Keratinocyte (primary cell): ENCODE results near the gene FHL1. TPM values are rescaled to one million over a fixed set of nuclear protein-coding genes. Genes with fewer than 3 reads are reported as not detected.

Experiments used
- DNase-seq: peaks from one replicate; pipeline ENCODE4 v3.0.0-alpha.2; 2011; ENCODE audit warnings: low read depth, missing footprints, low spot score
- FAIRE-seq: peaks from 2 replicates; lab custom pipeline; 2011; peaks lifted over from hg19 to GRCh38; lab: Jason Lieb, UNC
- H2AFZ ChIP-seq: 2 replicates; pipeline ENCODE4 v1.6.0; 2012; ENCODE audit warnings: low read length, control low read depth, inconsistent platforms; ENCODE audit not compliant: control insufficient read depth
- H3K27ac ChIP-seq: 2 replicates; pipeline ENCODE4 v1.5.1; 2011; ENCODE audit warnings: low read length; ENCODE audit not compliant: control insufficient read depth, insufficient read depth
- H3K27me3 ChIP-seq: 3 replicates; pipeline ENCODE4 v1.6.0; 2011; ENCODE audit warnings: low read length; ENCODE audit not compliant: control insufficient read depth, insufficient read depth; ENCODE audit errors: extremely low read depth
- H3K36me3 ChIP-seq, 2 experiments: 2 replicates in 1 of 2; 3 replicates in 1 of 2; pipeline ENCODE4 v1.5.1; 2011; ENCODE audit warnings: low read length in 2 of 2, mild to moderate bottlenecking in 1 of 2; ENCODE audit not compliant: control insufficient read depth in 2 of 2, insufficient read depth in 2 of 2; ENCODE audit errors: extremely low read depth in 1 of 2
- H3K4me1 ChIP-seq: 3 replicates; pipeline ENCODE4 v1.5.1; 2011; ENCODE audit warnings: low read length; ENCODE audit not compliant: control insufficient read depth, insufficient read depth; ENCODE audit errors: extremely low read depth
- H3K4me2 ChIP-seq: 3 replicates; pipeline ENCODE4 v1.6.0; 2011; ENCODE audit warnings: low read depth, low read length; ENCODE audit not compliant: control insufficient read depth, insufficient read depth; ENCODE audit errors: extremely low read depth
- H3K4me3 ChIP-seq, 3 experiments: fragments of 200-600 bp in 1 of 3; sonication (generic) in 1 of 3; 2 replicates in 2 of 3; 3 replicates in 1 of 3; pipeline ENCODE4 v1.5.1; 2011 to 2016; ENCODE audit warnings: low read length in 3 of 3, mild to moderate bottlenecking in 3 of 3, control low read depth in 2 of 3, inconsistent platforms in 1 of 3, low read depth in 1 of 3, mixed read lengths in 1 of 3, mixed run types in 1 of 3, moderate library complexity in 1 of 3; ENCODE audit not compliant: control insufficient read depth in 2 of 3, insufficient read depth in 2 of 3; ENCODE audit errors: extremely low read depth in 1 of 3
- H3K79me2 ChIP-seq: 2 replicates; pipeline ENCODE4 v1.6.0; 2012; ENCODE audit warnings: low read length; ENCODE audit not compliant: control insufficient read depth, insufficient read depth
- H3K9ac ChIP-seq: 3 replicates; pipeline ENCODE4 v1.6.0; 2011; ENCODE audit warnings: low read length; ENCODE audit not compliant: control insufficient read depth, insufficient read depth; ENCODE audit errors: extremely low read depth
- H3K9me1 ChIP-seq: 3 replicates; pipeline ENCODE4 v1.6.0; 2011; ENCODE audit warnings: low read length; ENCODE audit not compliant: control insufficient read depth, insufficient read depth; ENCODE audit errors: extremely low read depth
- H3K9me3 ChIP-seq: 2 replicates; pipeline ENCODE4 v1.5.1; 2012; ENCODE audit warnings: low read depth, low read length; ENCODE audit not compliant: control insufficient read depth
- H4K20me1 ChIP-seq: 3 replicates; pipeline ENCODE4 v1.6.0; 2011; ENCODE audit warnings: low read length; ENCODE audit not compliant: control insufficient read depth, insufficient read depth; ENCODE audit errors: extremely low read depth
- EZH2 ChIP-seq: IDR thresholded peaks from one replicate; pipeline ENCODE4 v1.6.1; 2012; ENCODE audit warnings: inconsistent platforms, mild to moderate bottlenecking, low read length, moderate library complexity
- dilution Hi-C: fragments of 300-500 bp; cut with MboI; formaldehyde crosslinking; loops from one replicate; pipeline ENCODE4 v1.7.0; 2020; ENCODE audit warnings: low sequenced_read_pairs; ENCODE audit not compliant: extremely low pct_ligation_motif_present
- polyA plus RNA-seq, 5 experiments: library from polyadenylated mRNA; depleted of rRNA in 3 of 5; stranded (reverse) in 3 of 5; stranded (forward) in 1 of 5; unstranded in 1 of 5; fragments of >200 nt; gene quantifications; 1 replicate in 1 of 5; 2 replicates in 3 of 5; 3 replicates in 1 of 5; pipeline versions ENCODE4 v1.2.1 to v1.2.3, GENCODE V29; 2011 to 2012; ENCODE audit warnings: missing spikeins in 2 of 5, low read depth in 1 of 5, low replicate concordance in 1 of 5
- TF ChIP-seq, protein P1 (sequence below), 3 experiments: IDR thresholded peaks in 1 of 3; conservative IDR thresholded peaks in 1 of 3; optimal IDR thresholded peaks in 1 of 3; 2 replicates in 2 of 3; 3 replicates in 1 of 3; pipeline versions ENCODE3 to v1.5.1; 2011; ENCODE audit warnings: low read length in 3 of 3, mild to moderate bottlenecking in 3 of 3, moderate library complexity in 2 of 3, control low read depth in 1 of 3, inconsistent platforms in 1 of 3; ENCODE audit not compliant: insufficient read depth in 2 of 3; ENCODE audit errors: extremely low read depth in 1 of 3

FHL1 gene
- polyA plus RNA-seq, 1 donor (not counting 4 experiments of a cell fraction or from before 2014, with no cell fraction given): 203 TPM

DNA sequence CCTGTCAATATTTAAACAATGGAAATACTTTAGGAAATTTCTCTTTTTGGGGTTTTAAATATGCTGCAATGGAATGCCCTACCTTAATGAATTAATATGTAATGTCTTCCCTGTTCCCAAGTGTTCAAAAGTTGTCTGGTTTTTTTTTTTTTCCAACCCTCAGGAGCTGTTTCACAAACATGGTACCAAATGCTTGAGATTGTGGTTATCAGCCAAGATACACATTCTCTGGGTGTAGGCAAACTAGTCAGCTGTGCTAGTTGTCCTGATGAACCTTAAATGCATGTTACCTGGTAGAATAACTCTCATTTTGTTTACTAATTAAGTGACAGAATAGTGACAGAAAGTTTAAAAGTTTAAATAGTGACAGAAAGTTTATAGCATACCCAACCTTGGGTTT is 50.7 kb downstream of the FHL1 start:
- Histone ChIP-seq H3K4me2 (no peak overlapping the region), H3K79me2 (peaks cover 3% of the 10 kb centered on the region), H3K9me1 (no peaks in the 10 kb centered on the region), H3K9me3 (no peaks in the 10 kb centered on the region), H3K9ac (no peak overlapping the region), H3K27ac (no peak overlapping the region), H3K36me3 (no peaks in the 10 kb centered on the region), H3K27me3 (no peaks in the 10 kb centered on the region), H2AFZ (no peak overlapping the region), H3K4me1 (no peaks in the 10 kb centered on the region), H3K4me3 (no peak overlapping the region), H4K20me1 (no peaks in the 10 kb centered on the region)
- TF ChIP-seq, protein P1, sequence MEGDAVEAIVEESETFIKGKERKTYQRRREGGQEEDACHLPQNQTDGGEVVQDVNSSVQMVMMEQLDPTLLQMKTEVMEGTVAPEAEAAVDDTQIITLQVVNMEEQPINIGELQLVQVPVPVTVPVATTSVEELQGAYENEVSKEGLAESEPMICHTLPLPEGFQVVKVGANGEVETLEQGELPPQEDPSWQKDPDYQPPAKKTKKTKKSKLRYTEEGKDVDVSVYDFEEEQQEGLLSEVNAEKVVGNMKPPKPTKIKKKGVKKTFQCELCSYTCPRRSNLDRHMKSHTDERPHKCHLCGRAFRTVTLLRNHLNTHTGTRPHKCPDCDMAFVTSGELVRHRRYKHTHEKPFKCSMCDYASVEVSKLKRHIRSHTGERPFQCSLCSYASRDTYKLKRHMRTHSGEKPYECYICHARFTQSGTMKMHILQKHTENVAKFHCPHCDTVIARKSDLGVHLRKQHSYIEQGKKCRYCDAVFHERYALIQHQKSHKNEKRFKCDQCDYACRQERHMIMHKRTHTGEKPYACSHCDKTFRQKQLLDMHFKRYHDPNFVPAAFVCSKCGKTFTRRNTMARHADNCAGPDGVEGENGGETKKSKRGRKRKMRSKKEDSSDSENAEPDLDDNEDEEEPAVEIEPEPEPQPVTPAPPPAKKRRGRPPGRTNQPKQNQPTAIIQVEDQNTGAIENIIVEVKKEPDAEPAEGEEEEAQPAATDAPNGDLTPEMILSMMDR (optimal IDR thresholded peaks at IDR 0.05 in 1 of 3, IDR thresholded peaks at IDR 0.05 in 1 of 3, conservative IDR thresholded peaks at IDR 0.05 in 1 of 3; ENCODE audit: extremely low read depth in 1 of 3, insufficient read depth in 2 of 3, low read length in 3 of 3): no peak
- no peak for TF ChIP-seq EZH2
- FAIRE-seq: no peak
- dilution Hi-C loops: no loop called here
- no peak for DNase-seq

DNA sequence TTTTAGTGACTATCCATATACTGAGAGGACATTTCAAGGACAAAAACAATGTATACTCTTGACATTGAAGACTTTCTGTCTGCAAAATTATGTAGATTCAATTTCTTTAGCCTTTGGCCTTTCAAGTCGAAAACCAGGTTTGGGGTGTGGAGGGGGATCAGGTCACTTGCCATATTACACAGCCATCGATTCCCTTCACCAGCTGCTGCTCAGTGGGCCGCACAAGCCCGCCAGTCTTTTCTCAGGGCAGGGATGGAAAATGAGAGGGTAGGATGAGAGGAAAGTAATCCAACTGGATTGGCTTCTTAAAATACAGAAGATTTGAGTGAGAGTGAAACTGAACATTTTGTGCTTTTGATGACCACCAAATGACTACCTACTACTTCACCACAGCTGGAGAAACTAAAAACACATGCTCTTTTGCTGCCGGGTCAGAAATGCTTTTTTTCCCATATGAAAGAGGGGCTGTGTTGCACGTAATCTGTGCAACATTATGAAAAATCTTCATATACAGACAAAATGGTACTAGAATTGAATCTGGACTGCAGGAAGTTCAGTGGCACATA is 51.4 kb downstream of the FHL1 start:
- Histone ChIP-seq H3K27ac (no peak overlapping the region), H3K4me3 (no peak overlapping the region), H3K27me3 (no peaks in the 10 kb centered on the region), H3K79me2 (peaks cover 3% of the 10 kb centered on the region), H3K9ac (no peak overlapping the region), H3K4me1 (no peaks in the 10 kb centered on the region), H3K9me3 (no peaks in the 10 kb centered on the region), H3K4me2 (no peak overlapping the region), H4K20me1 (no peaks in the 10 kb centered on the region), H3K36me3 (no peaks in the 10 kb centered on the region), H3K9me1 (no peaks in the 10 kb centered on the region), H2AFZ (no peak overlapping the region)
- TF ChIP-seq EZH2: no peak
- FAIRE-seq (no peak), DNase-seq (no peak)
- dilution Hi-C loops: no loop called here

DNA sequence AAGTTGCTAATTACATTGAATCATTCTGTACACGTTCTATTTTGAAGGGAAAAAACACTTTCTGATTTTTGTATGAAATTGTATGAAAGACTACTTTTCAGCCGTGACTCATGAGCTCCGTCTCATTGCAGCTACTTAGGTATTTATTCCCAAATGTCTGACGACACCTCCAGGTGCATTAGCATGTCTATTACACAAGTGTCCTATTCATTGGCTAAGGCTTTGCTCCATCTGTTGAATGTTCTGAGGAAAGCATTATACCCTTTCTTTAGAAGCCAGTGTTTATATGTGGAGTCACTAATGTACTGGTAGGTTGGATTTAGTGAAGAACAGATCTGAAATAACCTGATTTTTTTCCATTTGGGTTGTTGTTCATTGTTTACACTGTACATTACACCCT is 52.0 kb downstream of the FHL1 start:
- H3K27ac ChIP-seq: peak overlapping the region; percentile 6
- no peaks in the 10 kb centered on the region for H4K20me1 ChIP-seq
- FAIRE-seq (no peak), DNase-seq (no peak)
- no peaks in the 10 kb centered on the region for H3K36me3 ChIP-seq
- H3K9ac ChIP-seq: no peak overlapping the region
- H3K4me3 ChIP-seq: no peak overlapping the region
- dilution Hi-C loops: no loop called here
- H3K4me2 ChIP-seq: no peak overlapping the region
- peaks cover 3% of the 10 kb centered on the region for H3K79me2 ChIP-seq
- TF ChIP-seq, protein P1 (optimal IDR thresholded peaks at IDR 0.05 in 1 of 3, IDR thresholded peaks at IDR 0.05 in 1 of 3, conservative IDR thresholded peaks at IDR 0.05 in 1 of 3; ENCODE audit: extremely low read depth in 1 of 3, insufficient read depth in 2 of 3, low read length in 3 of 3): no peak
- no peak for TF ChIP-seq EZH2
- peaks cover 2% of the 10 kb centered on the region for H3K4me1 ChIP-seq
- no peaks in the 10 kb centered on the region for H3K9me3 ChIP-seq
- no peaks in the 10 kb centered on the region for H3K9me1 ChIP-seq
- no peak overlapping the region for H2AFZ ChIP-seq
- H3K27me3 ChIP-seq: no peaks in the 10 kb centered on the region
